Panc1 (cell line): ENCODE data around the gene P2RY8.

Experiments used
- CTCF ChIP-seq: fragments of 450-650 bp; IDR thresholded peaks from 2 replicates; pipeline ENCODE4 v1.5.1; 2017; ENCODE audit warnings: mild to moderate bottlenecking
- POLR2AphosphoS5 ChIP-seq: IDR thresholded peaks from 2 replicates; pipeline ENCODE4 v1.6.1; 2012; ENCODE audit warnings: mild to moderate bottlenecking, low read depth, low read length, moderate library complexity
- REST ChIP-seq, 2 experiments: IDR thresholded peaks; 2 replicates each; pipeline ENCODE4 v1.6.1; 2011 to 2012; ENCODE audit warnings: low read depth in 2 of 2, control low read depth in 1 of 2, low read length in 1 of 2, mild to moderate bottlenecking in 1 of 2, moderate library complexity in 1 of 2; ENCODE audit not compliant: insufficient read depth in 1 of 2
- SIN3A ChIP-seq: IDR thresholded peaks from 2 replicates; pipeline ENCODE4 v1.6.1; 2012; ENCODE audit warnings: low read depth, mild to moderate bottlenecking, low read length, moderate library complexity, borderline replicate concordance; ENCODE audit not compliant: insufficient read depth

- no peak for TF ChIP-seq CTCF
- no peak for TF ChIP-seq POLR2AphosphoS5
- no peak for TF ChIP-seq REST (IDR thresholded peaks at IDR 0.05; ENCODE audit: insufficient read depth in 1 of 2, low read depth in 2 of 2, low read length in 1 of 2)
- no peak for TF ChIP-seq SIN3A
These were observed 72.7 kb downstream of the P2RY8 start for GRCh38 chrX:1464041-1464970.
